Stimulated activated naive CD8-positive, alpha-beta T cell treated with anti-CD3 and anti-CD28 coated beads, Interleukin-15, Interleukin-2, amounts not matched to agents 100 ng/mL and 50 ng/mL, for 24 hours (primary cell): Measurements from ENCODE around the gene RERE.
"Not testable (repeated sequence)": the region's sequence is repeated elsewhere in the genome, so short reads cannot be mapped to it uniquely, and the experiment has no call there.

Source experiments
- H3K27ac Mint-ChIP-seq: one replicate; pipeline ENCODE4 v1.8.0; 2021; ENCODE audit warnings: mild to moderate bottlenecking, mixed read lengths
- H3K27me3 Mint-ChIP-seq: one replicate; pipeline ENCODE4 v1.8.0; 2021; ENCODE audit warnings: mixed read lengths
- H3K36me3 Mint-ChIP-seq: one replicate; pipeline ENCODE4 v1.8.0; 2021; ENCODE audit warnings: low read depth, mixed read lengths
- H3K4me1 Mint-ChIP-seq: one replicate; pipeline ENCODE4 v1.8.0; 2021; ENCODE audit warnings: low read depth, mixed read lengths
- H3K4me3 Mint-ChIP-seq: one replicate; pipeline ENCODE4 v1.8.0; 2021; ENCODE audit warnings: mild to moderate bottlenecking, mixed read lengths
- H3K9me3 Mint-ChIP-seq: one replicate; pipeline ENCODE4 v1.8.0; 2021; ENCODE audit warnings: mixed read lengths

RERE gene

DNA sequence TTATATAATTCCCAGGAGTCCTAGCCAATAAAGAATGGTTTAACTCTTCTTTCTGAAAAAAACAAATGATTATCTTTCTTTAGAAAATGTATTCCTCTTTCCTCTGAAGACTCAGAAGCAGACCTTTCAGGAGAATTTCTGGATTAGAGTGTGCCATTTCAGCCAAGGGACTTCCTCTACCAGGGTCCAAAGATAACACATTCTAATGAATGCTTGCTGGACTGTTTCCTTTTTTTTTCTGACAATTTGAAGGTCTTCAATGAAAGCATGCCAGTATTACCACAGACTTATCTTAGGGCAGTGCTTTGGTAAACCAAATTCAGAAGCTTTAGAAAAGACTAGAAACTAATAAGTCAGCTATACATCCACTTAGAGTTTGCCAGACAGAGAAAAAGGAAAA lies 80.5 kb downstream of the RERE start:
- Mint-ChIP-seq H3K4me3 (no peak overlapping the region), H3K4me1 (peaks cover 11% of the 10 kb centered on the region), H3K27ac (no peak overlapping the region), H3K36me3 (peaks cover 33% of the 10 kb centered on the region), H3K9me3 (peaks cover 15% of the 10 kb centered on the region), H3K27me3 (no peaks in the 10 kb centered on the region)

GRCh38 chr1:8733484-8733883 lies 84.0 kb downstream of the RERE start:
- Mint-ChIP-seq H3K9me3 (peaks cover 6% of the 10 kb centered on the region), H3K4me1 (peaks cover 2% of the 10 kb centered on the region), H3K27me3 (no peaks in the 10 kb centered on the region), H3K4me3 (no peak overlapping the region), H3K27ac (no peak overlapping the region), H3K36me3 (peaks cover 19% of the 10 kb centered on the region)

- H3K27ac Mint-ChIP-seq, result no peak overlapping the region
- H3K27me3 Mint-ChIP-seq, result no peaks in the 10 kb centered on the region
- H3K9me3 Mint-ChIP-seq, result peaks cover 4% of the 10 kb centered on the region
- H3K4me3 Mint-ChIP-seq, result no peak overlapping the region
- peaks cover 16% of the 10 kb centered on the region for H3K36me3 Mint-ChIP-seq
- peaks cover 9% of the 10 kb centered on the region for H3K4me1 Mint-ChIP-seq
These were observed 86.3 kb downstream of the RERE start for GRCh38 chr1:8731162-8731561.

GRCh38 chr1:8728464-8728863 lies 89.0 kb downstream of the RERE start:
- Mint-ChIP-seq H3K4me3 (no peak overlapping the region), H3K27ac (no peak overlapping the region), H3K4me1 (peaks cover 9% of the 10 kb centered on the region), H3K36me3 (peaks cover 16% of the 10 kb centered on the region), H3K27me3 (no peaks in the 10 kb centered on the region), H3K9me3 (peaks cover 4% of the 10 kb centered on the region)

DNA sequence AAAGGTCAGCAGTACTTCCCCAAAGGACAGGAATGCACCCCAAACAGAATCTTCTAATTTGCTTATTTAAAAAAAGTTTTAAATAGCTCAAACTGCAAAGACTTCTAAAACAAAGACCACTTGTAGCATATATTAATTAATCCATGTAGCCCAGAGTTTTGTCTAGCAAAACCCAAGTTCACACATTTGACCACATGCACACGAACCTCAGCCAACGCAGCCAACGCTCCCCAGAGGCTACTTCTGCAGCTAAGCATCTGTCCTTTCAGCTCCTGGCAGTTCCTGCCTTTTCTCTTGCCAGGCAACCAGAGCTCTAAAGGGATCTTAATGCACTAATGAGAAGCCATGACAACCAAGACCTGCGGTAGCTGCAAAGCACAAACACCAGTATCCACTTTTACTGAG lies 89.6 kb downstream of the RERE start:
- Mint-ChIP-seq H3K4me1 (peaks cover 12% of the 10 kb centered on the region), H3K27me3 (no peaks in the 10 kb centered on the region), H3K4me3 (no peak overlapping the region), H3K9me3 (peaks cover 4% of the 10 kb centered on the region), H3K27ac (no peak overlapping the region), H3K36me3 (peaks cover 16% of the 10 kb centered on the region)

DNA sequence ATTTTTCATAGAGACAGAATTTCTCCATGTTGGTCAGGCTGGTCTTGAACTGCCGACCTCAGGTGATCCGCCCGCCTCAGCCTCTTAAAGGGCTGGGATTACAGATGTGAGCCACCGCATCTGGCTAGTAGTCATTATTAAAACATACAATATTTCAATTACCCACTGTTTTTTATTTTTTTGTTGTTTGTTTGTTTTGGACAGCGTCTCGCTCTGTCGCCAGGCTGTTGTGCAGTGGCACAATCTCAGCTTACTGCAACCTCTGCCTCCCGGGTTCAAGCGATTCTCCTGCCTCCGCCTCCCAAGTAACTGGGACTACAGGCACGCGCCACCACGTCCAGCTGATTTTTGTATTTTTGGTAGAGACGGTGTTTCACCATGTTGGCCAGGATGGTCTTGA lies 90.1 kb downstream of the RERE start:
- H3K4me3 Mint-ChIP-seq, H3K27me3 Mint-ChIP-seq, H3K27ac Mint-ChIP-seq, H3K9me3 Mint-ChIP-seq: not testable (repeated sequence)
- Mint-ChIP-seq H3K36me3 (peaks cover 15% of the 10 kb centered on the region), H3K4me1 (peaks cover 14% of the 10 kb centered on the region)

DNA sequence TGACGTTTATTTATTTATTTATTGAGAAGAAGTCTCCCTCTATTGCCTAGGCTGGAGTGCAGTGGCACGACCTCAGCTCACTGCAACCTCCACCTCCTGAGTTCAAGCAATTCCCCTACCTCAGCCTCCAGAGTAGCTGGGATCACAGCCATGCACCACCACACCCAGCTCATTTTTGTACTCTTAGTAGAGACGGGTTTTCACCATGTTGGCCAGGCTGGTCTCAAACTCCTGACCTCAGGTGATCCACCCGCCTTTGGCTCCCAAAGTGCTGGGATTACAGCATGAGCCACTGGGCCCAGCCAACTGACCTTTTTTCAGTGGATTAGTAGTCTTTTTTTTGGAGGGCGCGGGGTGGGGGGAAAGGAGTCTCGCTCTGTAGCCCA lies 90.6 kb downstream of the RERE start:
- H3K27ac Mint-ChIP-seq, H3K4me3 Mint-ChIP-seq, H3K9me3 Mint-ChIP-seq, H3K27me3 Mint-ChIP-seq: not testable (repeated sequence)
- H3K36me3 Mint-ChIP-seq, result peaks cover 10% of the 10 kb centered on the region
- peaks cover 19% of the 10 kb centered on the region for H3K4me1 Mint-ChIP-seq

DNA sequence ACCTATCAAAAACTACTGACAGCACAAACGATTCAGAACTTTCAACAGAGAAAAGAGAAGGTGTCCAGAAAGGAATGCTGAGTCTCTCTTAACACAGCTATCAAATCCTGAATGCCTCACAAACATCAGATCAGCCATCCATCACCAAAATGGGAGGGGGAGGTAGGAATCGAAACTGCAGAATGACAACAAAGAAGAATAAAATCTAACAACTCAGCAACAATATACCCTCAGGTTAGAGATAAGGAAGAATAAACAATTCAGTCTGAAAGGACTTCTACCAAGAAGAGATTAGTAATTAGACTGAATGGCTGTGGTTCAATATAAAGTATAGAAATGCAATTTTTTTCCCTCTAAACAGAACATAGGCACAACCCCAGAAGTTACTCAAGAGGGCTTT lies 94.4 kb downstream of the RERE start:
- Mint-ChIP-seq H3K9me3 (no peaks in the 10 kb centered on the region), H3K36me3 (no peaks in the 10 kb centered on the region), H3K27me3 (no peaks in the 10 kb centered on the region), H3K4me1 (peaks cover 17% of the 10 kb centered on the region), H3K4me3 (no peak overlapping the region), H3K27ac (no peak overlapping the region)

DNA sequence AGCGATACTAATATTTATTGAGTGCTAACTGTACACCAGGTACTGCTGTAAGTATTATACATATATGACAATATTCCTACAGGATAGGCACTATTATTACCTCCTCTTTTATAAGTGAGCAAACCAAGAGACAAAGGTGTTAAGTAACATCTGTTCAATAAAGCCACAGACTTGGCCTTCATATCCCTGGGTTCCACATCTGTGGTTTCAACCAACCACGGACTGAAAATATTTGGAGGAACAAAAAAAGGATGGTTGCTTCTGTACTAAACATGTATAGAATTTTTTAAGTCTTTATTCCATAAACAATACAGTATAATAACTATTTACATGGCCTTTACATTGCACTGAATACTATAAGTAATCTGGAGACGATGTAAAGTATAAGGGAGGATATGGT lies 95.1 kb downstream of the RERE start:
- no peaks in the 10 kb centered on the region for H3K27me3 Mint-ChIP-seq
- H3K9me3 Mint-ChIP-seq, result no peaks in the 10 kb centered on the region
- no peak overlapping the region for H3K4me3 Mint-ChIP-seq
- H3K36me3 Mint-ChIP-seq, result no peaks in the 10 kb centered on the region
- peaks cover 17% of the 10 kb centered on the region for H3K4me1 Mint-ChIP-seq
- no peak overlapping the region for H3K27ac Mint-ChIP-seq

- no peak overlapping the region for H3K27ac Mint-ChIP-seq
- H3K4me1 Mint-ChIP-seq, result peaks cover 17% of the 10 kb centered on the region
- H3K9me3 Mint-ChIP-seq, result no peaks in the 10 kb centered on the region
- no peaks in the 10 kb centered on the region for H3K27me3 Mint-ChIP-seq
- H3K4me3 Mint-ChIP-seq, result no peak overlapping the region
- no peaks in the 10 kb centered on the region for H3K36me3 Mint-ChIP-seq
These were observed 95.6 kb downstream of the RERE start for GRCh38 chr1:8721679-8722324.

GRCh38 chr1:8720347-8720746 lies 97.1 kb downstream of the RERE start:
- peaks cover 13% of the 10 kb centered on the region for H3K4me1 Mint-ChIP-seq
- no peaks in the 10 kb centered on the region for H3K27me3 Mint-ChIP-seq
- no peak overlapping the region for H3K4me3 Mint-ChIP-seq
- no peaks in the 10 kb centered on the region for H3K9me3 Mint-ChIP-seq
- H3K36me3 Mint-ChIP-seq, result no peaks in the 10 kb centered on the region
- no peak overlapping the region for H3K27ac Mint-ChIP-seq

- peaks cover 22% of the 10 kb centered on the region for H3K4me1 Mint-ChIP-seq
- no peaks in the 10 kb centered on the region for H3K9me3 Mint-ChIP-seq
- H3K36me3 Mint-ChIP-seq, result peaks cover 4% of the 10 kb centered on the region
- no peak overlapping the region for H3K27ac Mint-ChIP-seq
- H3K27me3 Mint-ChIP-seq, result no peaks in the 10 kb centered on the region
- no peak overlapping the region for H3K4me3 Mint-ChIP-seq
These were observed 98.5 kb downstream of the RERE start for GRCh38 chr1:8718850-8719361.

GRCh38 chr1:8717148-8717547 lies 100.3 kb downstream of the RERE start:
- no peak overlapping the region for H3K27ac Mint-ChIP-seq
- H3K4me1 Mint-ChIP-seq, result peaks cover 24% of the 10 kb centered on the region
- H3K4me3 Mint-ChIP-seq, result no peak overlapping the region
- H3K9me3 Mint-ChIP-seq, result no peaks in the 10 kb centered on the region
- H3K36me3 Mint-ChIP-seq, result peaks cover 4% of the 10 kb centered on the region
- no peaks in the 10 kb centered on the region for H3K27me3 Mint-ChIP-seq

- Mint-ChIP-seq H3K27me3 (no peaks in the 10 kb centered on the region), H3K36me3 (peaks cover 4% of the 10 kb centered on the region), H3K4me1 (peaks cover 24% of the 10 kb centered on the region), H3K27ac (no peak overlapping the region), H3K9me3 (no peaks in the 10 kb centered on the region), H3K4me3 (no peak overlapping the region)
These were observed 101.2 kb downstream of the RERE start for GRCh38 chr1:8716238-8716637.

- Mint-ChIP-seq H3K4me1 (peaks cover 26% of the 10 kb centered on the region), H3K27ac (peak overlapping the region; percentile 66), H3K36me3 (peaks cover 4% of the 10 kb centered on the region), H3K27me3 (no peaks in the 10 kb centered on the region), H3K9me3 (no peaks in the 10 kb centered on the region), H3K4me3 (no peak overlapping the region)
These were observed 103.3 kb downstream of the RERE start for GRCh38 chr1:8714173-8714572.
